Naive B cell (primary cell): ENCODE measurements around the gene MGAM2. TPM values are rescaled to one million over a fixed set of nuclear protein-coding genes. Genes with fewer than 3 reads are reported as not detected.

Experiments
- ATAC-seq, 2 donors: fragments of 150-1000 bp; cut with Tn5 transposase; 2 replicates each; pipeline ENCODE4 v1.10.0; 2021; ENCODE audit warnings: low read depth in 2 of 2, mild to moderate bottlenecking in 2 of 2, moderate library complexity in 2 of 2
- DNase-seq: peaks from one replicate; pipeline ENCODE4 v3.0.0; 2022
- H3K27ac Mint-ChIP-seq, 6 donors: one replicate each; pipeline ENCODE4 v1.8.0; 2020 to 2022; ENCODE audit warnings: mild to moderate bottlenecking in 6 of 6, mixed read lengths in 6 of 6, moderate library complexity in 5 of 6, inconsistent platforms in 2 of 6
- H3K27me3 Mint-ChIP-seq, 3 donors: one replicate each; pipeline ENCODE4 v1.8.0; 2021 to 2022; ENCODE audit warnings: mixed read lengths in 3 of 3, mild to moderate bottlenecking in 1 of 3
- H3K36me3 Mint-ChIP-seq, 2 donors: one replicate each; pipeline ENCODE4 v1.8.0; 2020 to 2022; ENCODE audit warnings: mixed read lengths in 2 of 2, inconsistent platforms in 1 of 2, mild to moderate bottlenecking in 1 of 2
- H3K4me1 Mint-ChIP-seq, 3 donors: one replicate each; pipeline ENCODE4 v1.8.0; 2020 to 2022; ENCODE audit warnings: mixed read lengths in 3 of 3, inconsistent platforms in 1 of 3, mild to moderate bottlenecking in 1 of 3, moderate library complexity in 1 of 3
- H3K4me3 Mint-ChIP-seq, 8 donors: one replicate each; pipeline ENCODE4 v1.8.0; 2020 to 2022; ENCODE audit warnings: mild to moderate bottlenecking in 8 of 8, mixed read lengths in 8 of 8, moderate library complexity in 8 of 8, inconsistent platforms in 2 of 8
- H3K9me3 Mint-ChIP-seq, 7 donors: one replicate each; pipeline ENCODE4 v1.8.0; 2020 to 2022; ENCODE audit warnings: mixed read lengths in 7 of 7, mild to moderate bottlenecking in 5 of 7, inconsistent platforms in 2 of 7, moderate library complexity in 1 of 7
- polyA plus RNA-seq, 6 donors: library from polyadenylated mRNA; unstranded; fragments of 300-500 nt; fragmentation: Illumina TruSeq; gene quantifications; one replicate each; pipeline ENCODE4 v1.2.3, GENCODE V29; 2021; ENCODE audit warnings: low read depth in 6 of 6

Gene MGAM2
- polyA plus RNA-seq, 6 donors from 2014 or later: not detected

DNA sequence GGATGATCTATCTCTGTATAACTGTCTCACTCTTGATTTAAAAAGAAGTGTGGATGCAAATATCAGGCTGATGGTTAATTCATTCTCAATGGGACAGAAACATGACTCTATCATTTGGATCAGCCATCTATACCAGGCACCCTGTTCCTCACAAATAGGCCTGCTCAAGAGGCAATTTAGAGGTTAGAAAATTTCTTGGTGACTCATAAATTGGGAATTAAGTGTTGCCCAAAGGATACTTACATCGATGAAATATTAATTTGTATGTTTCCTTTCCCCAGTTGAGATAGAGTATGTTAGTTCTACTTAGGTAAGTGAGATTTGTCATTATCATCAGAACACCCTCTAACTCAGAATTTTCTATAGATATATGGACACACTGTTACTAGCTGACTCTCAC is 88.7 kb downstream of the MGAM2 start:
- peaks cover 0 to 6% (median 0%) of the 10 kb centered on the region in 3 donors for H3K27me3 Mint-ChIP-seq
- DNase-seq (no peak), ATAC-seq (no peak)
- H3K36me3 Mint-ChIP-seq: no peaks in the 10 kb centered on the region
- no peak overlapping the region for H3K4me3 Mint-ChIP-seq
- peaks cover 0 to 7% (median 0%) of the 10 kb centered on the region in 7 donors for H3K9me3 Mint-ChIP-seq
- no peaks in the 10 kb centered on the region for H3K4me1 Mint-ChIP-seq
- H3K27ac Mint-ChIP-seq: no peak overlapping the region

GRCh38 chr7:142228537-142229104 is 117.1 kb downstream of the MGAM2 start:
- Mint-ChIP-seq H3K27me3 (peaks cover 5 to 18% (median 18%) of the 10 kb centered on the region in 3 donors), H3K9me3 (peaks cover 0 to 2% (median 0%) of the 10 kb centered on the region in 7 donors)

GRCh38 chr7:142231716-142232115 is 120.2 kb downstream of the MGAM2 start:
- Mint-ChIP-seq H3K27me3 (peaks cover 9 to 25% (median 10%) of the 10 kb centered on the region in 3 donors), H3K4me3 (no peak overlapping the region), H3K4me1 (no peaks in the 10 kb centered on the region), H3K27ac (no peak overlapping the region), H3K9me3 (peaks cover 0 to 8% (median 2%) of the 10 kb centered on the region in 7 donors), H3K36me3 (no peaks in the 10 kb centered on the region)
- ATAC-seq (no peak), DNase-seq (no peak)

More at GRCh38 chr7:142228537-142229104, 117.1 kb downstream of the MGAM2 start:
- Mint-ChIP-seq H3K4me3 (no peak overlapping the region), H3K27ac (no peak overlapping the region), H3K36me3 (no peaks in the 10 kb centered on the region), H3K4me1 (no peaks in the 10 kb centered on the region)
- DNase-seq (no peak), ATAC-seq (no peak)

- no peak for ATAC-seq
Observed at GRCh38 chr7:142240546-142240945, 129.0 kb downstream of the MGAM2 start.

DNA sequence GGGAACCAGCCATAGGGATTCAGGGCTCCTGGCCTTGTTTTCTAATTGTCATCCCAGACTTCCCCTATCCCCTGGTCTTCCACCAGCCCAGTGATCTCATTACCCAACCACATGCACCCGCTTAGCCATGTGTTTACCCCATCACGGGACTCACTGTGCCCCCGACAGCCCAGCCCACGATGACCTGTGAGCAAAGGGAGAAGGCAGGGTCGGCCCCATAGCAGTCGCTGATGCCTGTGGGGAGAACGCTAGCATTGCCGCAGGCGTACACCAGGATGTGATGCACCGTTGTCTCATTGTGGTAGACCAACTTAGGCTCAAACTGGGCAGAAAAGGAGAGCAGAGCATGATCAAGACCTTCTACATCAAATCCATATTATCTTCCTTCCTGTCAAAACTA is 132.3 kb downstream of the MGAM2 start:
- Mint-ChIP-seq H3K4me3 (no peak overlapping the region), H3K4me1 (no peaks in the 10 kb centered on the region), H3K9me3 (peaks cover 0 to 4% (median 0%) of the 10 kb centered on the region in 7 donors), H3K36me3 (no peaks in the 10 kb centered on the region), H3K27ac (no peak overlapping the region), H3K27me3 (peaks cover 0 to 17% (median 6%) of the 10 kb centered on the region in 3 donors)
- DNase-seq: no peak
- no peak for ATAC-seq

More at GRCh38 chr7:142240546-142240945, 129.0 kb downstream of the MGAM2 start:
- Mint-ChIP-seq H3K4me1 (no peaks in the 10 kb centered on the region), H3K36me3 (no peaks in the 10 kb centered on the region), H3K9me3 (peaks cover 0 to 6% (median 2%) of the 10 kb centered on the region in 7 donors), H3K4me3 (no peak overlapping the region), H3K27ac (no peak overlapping the region), H3K27me3 (peaks cover 0 to 17% (median 9%) of the 10 kb centered on the region in 3 donors)
- DNase-seq: no peak

GRCh38 chr7:142248166-142249160 is 136.9 kb downstream of the MGAM2 start:
- ATAC-seq: no peak
- Mint-ChIP-seq H3K27ac (no peak overlapping the region), H3K36me3 (no peaks in the 10 kb centered on the region)

GRCh38 chr7:142249918-142250317 is 138.4 kb downstream of the MGAM2 start:
- H3K4me3 Mint-ChIP-seq: no peak overlapping the region
- DNase-seq (no peak), ATAC-seq (no peak)
- no peaks in the 10 kb centered on the region for H3K36me3 Mint-ChIP-seq
- H3K27ac Mint-ChIP-seq: no peak overlapping the region
- no peaks in the 10 kb centered on the region for H3K4me1 Mint-ChIP-seq
- H3K27me3 Mint-ChIP-seq: peaks cover 0 to 6% (median 0%) of the 10 kb centered on the region in 3 donors
- peaks cover 0 to 2% (median 0%) of the 10 kb centered on the region in 7 donors for H3K9me3 Mint-ChIP-seq

More at GRCh38 chr7:142248166-142249160, 136.9 kb downstream of the MGAM2 start:
- H3K27me3 Mint-ChIP-seq: peaks cover 0 to 10% (median 0%) of the 10 kb centered on the region in 3 donors
- DNase-seq: no peak
- peaks cover 0 to 4% (median 0%) of the 10 kb centered on the region in 7 donors for H3K9me3 Mint-ChIP-seq
- no peaks in the 10 kb centered on the region for H3K4me1 Mint-ChIP-seq
- H3K4me3 Mint-ChIP-seq: no peak overlapping the region

DNA sequence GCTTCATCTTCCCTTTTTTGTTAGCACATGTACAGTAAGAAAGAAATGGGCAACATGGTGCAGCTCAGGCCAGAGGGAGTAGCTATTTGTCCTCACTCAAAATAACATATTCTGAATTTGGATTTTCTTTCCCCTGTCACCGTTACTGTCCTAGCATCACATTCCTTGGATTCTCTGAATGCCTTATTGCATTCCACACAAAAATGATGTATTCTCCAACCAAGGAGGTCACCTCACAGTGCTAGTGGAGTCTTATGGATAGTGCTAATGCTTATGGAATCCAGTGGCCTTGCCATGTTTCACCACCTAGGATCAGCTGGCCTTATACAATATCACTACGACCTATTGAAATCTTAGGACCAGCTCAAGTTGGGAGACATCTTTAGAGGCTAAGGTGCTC is 139.2 kb downstream of the MGAM2 start:
- DNase-seq: no peak
- no peak overlapping the region for H3K4me3 Mint-ChIP-seq

DNA sequence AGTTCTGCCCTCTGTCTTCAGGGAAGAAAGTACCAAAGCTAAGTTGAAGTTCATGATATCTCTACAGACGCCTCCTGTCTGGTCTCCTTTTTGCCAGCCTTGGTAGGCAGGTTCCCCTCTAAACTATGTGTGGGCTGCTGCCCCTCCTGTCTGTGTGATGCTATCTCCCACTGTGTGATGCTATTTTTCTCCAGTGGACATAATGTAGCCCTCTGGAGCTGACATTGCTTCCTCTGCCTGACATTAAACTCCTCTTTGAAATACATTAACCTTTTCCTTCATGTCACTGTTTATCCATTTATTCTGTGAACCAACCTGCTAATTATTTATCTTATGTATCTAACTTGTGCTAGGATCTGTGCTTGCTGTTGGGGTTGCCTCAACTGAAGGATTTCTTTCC is 146.4 kb downstream of the MGAM2 start, which contains the start of gene PRSS58:
TSS of gene PRSS58 (minus strand) at position 101 of the 400 bp plus-strand sequence. CDS start 351 bp downstream, outside the sequence.
- no peak within 1 kb of the TSS for H3K4me3 Mint-ChIP-seq
- no peak within 1 kb of the TSS for H3K27ac Mint-ChIP-seq
- H3K36me3 Mint-ChIP-seq: no peaks in the 10 kb centered on the region
- no peak for ATAC-seq
- peaks cover 0 to 8% (median 5%) of the 10 kb centered on the region in 3 donors for H3K27me3 Mint-ChIP-seq
- no peaks in the 10 kb centered on the region for H3K4me1 Mint-ChIP-seq
- peaks cover 0 to 14% (median 5%) of the 10 kb centered on the region in 7 donors for H3K9me3 Mint-ChIP-seq
- DNase-seq: no peak

More for the DNA sequence above, 139.2 kb downstream of the MGAM2 start:
- Mint-ChIP-seq H3K27me3 (no peaks in the 10 kb centered on the region), H3K36me3 (no peaks in the 10 kb centered on the region), H3K27ac (no peak overlapping the region), H3K4me1 (no peaks in the 10 kb centered on the region), H3K9me3 (no peaks in the 10 kb centered on the region)
- ATAC-seq: no peak

DNA sequence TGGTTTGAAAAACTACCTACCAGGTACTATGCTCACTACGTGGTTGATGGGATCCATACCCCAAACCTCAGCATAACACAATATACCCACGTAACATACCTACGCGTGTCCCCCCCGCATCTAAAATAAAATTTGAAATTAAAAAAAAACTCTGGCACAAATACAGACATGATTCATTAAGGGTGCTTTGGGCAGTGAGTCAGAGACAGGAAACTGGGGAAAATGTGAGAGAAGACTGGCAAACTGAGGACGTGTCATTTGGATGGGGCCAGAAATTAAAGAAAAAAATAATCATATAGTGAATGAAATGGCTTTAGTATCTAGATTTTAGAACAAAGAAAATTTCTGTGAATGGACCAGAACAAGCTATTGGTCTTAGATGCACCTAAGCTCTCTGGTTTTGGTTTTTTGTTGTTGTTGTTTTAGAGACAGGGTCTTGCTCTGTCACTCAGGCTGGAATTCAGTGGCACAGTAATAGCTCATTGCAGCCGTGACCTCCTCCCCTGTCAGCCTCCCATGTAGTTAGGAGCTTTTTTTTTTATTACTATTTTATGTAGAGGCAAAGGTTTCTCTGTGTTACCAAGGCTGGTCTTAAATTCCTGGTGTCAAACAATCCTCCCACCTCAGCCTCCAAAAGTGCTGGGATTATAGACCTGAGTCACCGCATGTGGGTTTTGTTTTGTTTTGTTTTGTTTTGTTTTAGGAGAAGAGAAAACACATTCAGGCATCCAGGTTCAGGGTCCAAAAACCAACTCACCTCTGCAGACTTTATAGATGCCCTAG is 152.3 kb downstream of the MGAM2 start:
- Mint-ChIP-seq H3K36me3 (no peaks in the 10 kb centered on the region), H3K4me1 (no peaks in the 10 kb centered on the region), H3K4me3 (peak overlapping the region in 1 of 8 donors; percentile 7), H3K27ac (no peak overlapping the region), H3K9me3 (peaks cover 0 to 14% (median 3%) of the 10 kb centered on the region in 7 donors), H3K27me3 (peaks cover 7 to 26% (median 9%) of the 10 kb centered on the region in 3 donors)
- no peak for ATAC-seq
- DNase-seq: no peak
